ES-I3 (cell line): ENCODE measurements around the gene METTL22.

ENCODE experiments used
- H3K36me3 ChIP-seq: 2 replicates; pipeline ENCODE4 v1.6.1; 2013; ENCODE audit warnings: mild to moderate bottlenecking, low read length, control low read depth, moderate library complexity; ENCODE audit not compliant: insufficient read depth
- H3K4me1 ChIP-seq: 2 replicates; pipeline ENCODE4 v1.6.1; 2013; ENCODE audit warnings: mild to moderate bottlenecking, control low read depth, low read length; ENCODE audit not compliant: insufficient read depth
- H3K9ac ChIP-seq: 2 replicates; pipeline ENCODE4 v1.6.1; 2013; ENCODE audit warnings: low read depth, mild to moderate bottlenecking, low read length, moderate library complexity
- H3K9me3 ChIP-seq: 2 replicates; pipeline ENCODE4 v1.6.1; 2013; ENCODE audit warnings: mild to moderate bottlenecking, low read length, moderate library complexity; ENCODE audit not compliant: control insufficient read depth, insufficient read depth

METTL22 gene

GRCh38 chr16:8614435-8615029 is 7.0 kb upstream of the METTL22 start:
- no peaks in the 10 kb centered on the region for H3K4me1 ChIP-seq
- no peaks in the 10 kb centered on the region for H3K36me3 ChIP-seq
- H3K9ac ChIP-seq: no peak overlapping the region
- H3K9me3 ChIP-seq: no peaks in the 10 kb centered on the region

- H3K9ac ChIP-seq: no peak overlapping the region
- H3K9me3 ChIP-seq: no peaks in the 10 kb centered on the region
- peaks cover 4% of the 10 kb centered on the region; the same call in 1 of the 2 replicates for H3K36me3 ChIP-seq
- H3K4me1 ChIP-seq: no peaks in the 10 kb centered on the region
Measured at GRCh38 chr16:8619671-8620370, 1.7 kb upstream of the METTL22 start.

- Histone ChIP-seq H3K9ac (no peak overlapping the region), H3K36me3 (peaks cover 6% of the 10 kb centered on the region; the same call in 1 of the 2 replicates), H3K9me3 (no peaks in the 10 kb centered on the region), H3K4me1 (no peaks in the 10 kb centered on the region)
Measured at GRCh38 chr16:8620535-8620934, 963 bp upstream of the METTL22 start.

- no peaks in the 10 kb centered on the region for H3K4me1 ChIP-seq
- H3K36me3 ChIP-seq: peaks cover 12% of the 10 kb centered on the region
- no peaks in the 10 kb centered on the region for H3K9me3 ChIP-seq
- peak overlapping the region; percentile 98 for H3K9ac ChIP-seq
Measured at GRCh38 chr16:8621222-8621571, 301 bp upstream of the METTL22 start.

GRCh38 chr16:8622315-8622656 is 788 bp downstream of the METTL22 start:
- no peaks in the 10 kb centered on the region for H3K9me3 ChIP-seq
- H3K4me1 ChIP-seq: no peaks in the 10 kb centered on the region
- peak overlapping the region; percentile 98 for H3K9ac ChIP-seq
- H3K36me3 ChIP-seq: peaks cover 18% of the 10 kb centered on the region

- Histone ChIP-seq H3K4me1 (no peaks in the 10 kb centered on the region), H3K9ac (no peak overlapping the region), H3K9me3 (no peaks in the 10 kb centered on the region), H3K36me3 (peaks cover 26% of the 10 kb centered on the region)
Measured at GRCh38 chr16:8623634-8624033, 2.1 kb downstream of the METTL22 start.

- Histone ChIP-seq H3K9me3 (no peaks in the 10 kb centered on the region), H3K9ac (no peak overlapping the region), H3K4me1 (no peaks in the 10 kb centered on the region), H3K36me3 (peaks cover 41% of the 10 kb centered on the region)
Measured at GRCh38 chr16:8625491-8626087, 4.1 kb downstream of the METTL22 start.

- Histone ChIP-seq H3K9me3 (no peaks in the 10 kb centered on the region), H3K9ac (no peak overlapping the region), H3K4me1 (no peaks in the 10 kb centered on the region), H3K36me3 (peaks cover 45% of the 10 kb centered on the region)
Measured at GRCh38 chr16:8626946-8627345, 5.4 kb downstream of the METTL22 start.

GRCh38 chr16:8627456-8627855 is 6.0 kb downstream of the METTL22 start:
- no peak overlapping the region for H3K9ac ChIP-seq
- H3K9me3 ChIP-seq: no peaks in the 10 kb centered on the region
- H3K36me3 ChIP-seq: peaks cover 46% of the 10 kb centered on the region
- no peaks in the 10 kb centered on the region for H3K4me1 ChIP-seq

GRCh38 chr16:8628981-8629725 is 7.7 kb downstream of the METTL22 start:
- Histone ChIP-seq H3K4me1 (no peaks in the 10 kb centered on the region), H3K36me3 (peaks cover 44% of the 10 kb centered on the region), H3K9ac (no peak overlapping the region), H3K9me3 (no peaks in the 10 kb centered on the region)

- no peaks in the 10 kb centered on the region for H3K4me1 ChIP-seq
- H3K9me3 ChIP-seq: no peaks in the 10 kb centered on the region
- H3K36me3 ChIP-seq: peaks cover 44% of the 10 kb centered on the region
- no peak overlapping the region for H3K9ac ChIP-seq
Measured at GRCh38 chr16:8630255-8630953, 8.9 kb downstream of the METTL22 start.

- Histone ChIP-seq H3K36me3 (peaks cover 39% of the 10 kb centered on the region), H3K9ac (no peak overlapping the region), H3K4me1 (no peaks in the 10 kb centered on the region), H3K9me3 (no peaks in the 10 kb centered on the region)
Measured at GRCh38 chr16:8631373-8631772, 9.9 kb downstream of the METTL22 start.

- Histone ChIP-seq H3K4me1 (no peaks in the 10 kb centered on the region), H3K36me3 (peaks cover 41% of the 10 kb centered on the region), H3K9me3 (no peaks in the 10 kb centered on the region), H3K9ac (no peak overlapping the region)
Measured at GRCh38 chr16:8631818-8632465, 10.4 kb downstream of the METTL22 start.

- Histone ChIP-seq H3K36me3 (peaks cover 43% of the 10 kb centered on the region), H3K9ac (no peak overlapping the region), H3K4me1 (no peaks in the 10 kb centered on the region), H3K9me3 (no peaks in the 10 kb centered on the region)
Measured at GRCh38 chr16:8632675-8633182, 11.2 kb downstream of the METTL22 start.
